ENCODE measurements around the gene NAXD.
"Not testable (repeated sequence)": the region's sequence is repeated elsewhere in the genome, so short reads cannot be mapped to it uniquely, and the experiment has no call there.

The NAXD gene

DNA sequence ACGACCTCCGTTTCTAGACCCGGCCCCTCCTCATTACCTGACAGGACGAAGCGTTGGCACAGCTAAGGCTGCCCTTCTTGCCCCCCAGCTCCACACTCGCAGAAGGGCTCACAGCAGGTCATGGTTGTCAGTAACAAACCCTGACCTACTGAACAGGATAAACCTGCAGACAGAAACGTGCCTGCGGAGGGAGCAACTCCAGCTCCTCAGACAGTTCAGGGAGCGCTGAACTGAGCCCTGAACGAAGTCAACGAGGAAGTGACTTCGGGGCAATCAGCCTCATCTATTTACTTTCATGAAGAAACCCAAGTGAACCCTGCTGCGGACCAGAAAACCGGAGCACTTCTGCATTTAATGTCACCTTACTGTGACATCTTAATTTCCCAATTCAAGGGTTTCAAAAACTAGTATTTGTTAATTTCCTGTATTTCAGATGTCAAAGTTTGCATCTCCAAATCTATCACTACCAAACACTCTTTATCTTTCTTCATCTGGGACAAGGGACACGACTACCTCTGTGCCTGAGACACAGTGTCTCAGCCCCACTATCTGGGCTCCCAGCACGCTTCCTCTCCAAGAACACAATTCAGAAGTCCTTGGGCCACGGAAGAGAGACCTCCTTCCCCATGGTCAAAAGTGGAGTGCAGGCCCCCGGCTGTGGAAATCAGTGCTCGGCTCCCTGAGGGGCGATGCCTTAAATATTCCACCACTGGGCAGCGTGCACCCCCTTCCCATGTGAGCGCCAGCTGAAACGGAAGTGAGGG lies 50.3 kb downstream of the NAXD start:
- Histone ChIP-seq H3K79me2 (ENCODE audit: insufficient read depth, low read depth) (no peaks in the 10 kb centered on the region), H3K4me2 (no peak overlapping the region), H3K27me3 (ENCODE audit: insufficient read depth, low read depth) (no peaks in the 10 kb centered on the region), H4K20me1 (ENCODE audit: insufficient read depth) (no peaks in the 10 kb centered on the region), H3K4me1 (ENCODE audit: low read depth, poor library complexity, severe bottlenecking) (no peaks in the 10 kb centered on the region), H3K27ac (no peak overlapping the region), H2AFZ (ENCODE audit: low read depth) (no peak overlapping the region), H3K9ac (no peak overlapping the region), H3K4me3 (IDR thresholded peaks at IDR 0.05; ENCODE audit: insufficient read depth, low read depth, low read length) (no peak overlapping the region), H3K36me3 (ENCODE audit: insufficient read depth) (no peaks in the 10 kb centered on the region)
- TF ChIP-seq CTCF (conservative IDR thresholded peaks at IDR 0.05; ENCODE audit: low read depth, low read length), result no peak

DNA sequence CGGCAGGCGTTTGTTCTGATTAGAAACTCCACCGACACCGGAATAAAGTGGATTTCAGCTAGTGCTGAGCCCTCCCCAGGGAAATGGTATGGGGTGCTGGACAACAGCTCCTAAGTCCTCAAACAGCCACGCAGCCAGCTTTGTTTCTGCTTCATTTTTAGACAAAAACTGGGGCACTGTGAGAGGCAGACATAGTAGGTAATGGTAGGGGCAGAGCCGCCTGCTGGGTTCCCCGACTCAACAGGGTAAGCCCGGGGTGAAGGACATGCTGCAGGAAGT lies 50.8 kb downstream of the NAXD start:
- Histone ChIP-seq H3K36me3 (ENCODE audit: insufficient read depth) (no peaks in the 10 kb centered on the region), H3K4me3 (IDR thresholded peaks at IDR 0.05; ENCODE audit: insufficient read depth, low read depth, low read length) (no peak overlapping the region), H3K4me1 (ENCODE audit: low read depth, poor library complexity, severe bottlenecking) (no peaks in the 10 kb centered on the region), H2AFZ (ENCODE audit: low read depth) (no peak overlapping the region), H3K27me3 (ENCODE audit: insufficient read depth, low read depth) (no peaks in the 10 kb centered on the region), H3K4me2 (no peak overlapping the region), H3K9ac (no peak overlapping the region), H4K20me1 (ENCODE audit: insufficient read depth) (no peaks in the 10 kb centered on the region), H3K79me2 (ENCODE audit: insufficient read depth, low read depth) (no peaks in the 10 kb centered on the region), H3K27ac (no peak overlapping the region)
- TF ChIP-seq CTCF (conservative IDR thresholded peaks at IDR 0.05; ENCODE audit: low read depth, low read length), result no peak

DNA sequence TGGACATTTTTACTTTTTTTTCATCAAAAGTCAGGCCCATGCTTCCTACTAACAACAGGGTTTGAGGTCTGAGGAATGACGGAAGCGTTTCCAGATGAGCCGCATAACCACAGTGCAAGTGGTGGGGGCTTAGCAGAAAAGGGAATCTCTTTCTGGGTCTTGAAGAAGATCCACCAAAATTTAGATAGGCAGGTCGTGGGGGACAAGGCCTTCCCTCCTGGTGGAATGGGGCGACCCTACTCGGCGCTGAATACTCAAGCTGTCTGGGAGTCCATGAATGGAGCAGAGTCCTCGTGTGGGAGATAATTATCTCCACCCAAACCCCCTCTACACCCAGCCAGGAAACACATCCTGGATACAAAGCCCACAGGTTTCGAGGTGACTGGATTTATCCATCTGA lies 53.7 kb downstream of the NAXD start:
- Histone ChIP-seq H4K20me1 (ENCODE audit: insufficient read depth) (no peaks in the 10 kb centered on the region), H3K79me2 (ENCODE audit: insufficient read depth, low read depth) (no peaks in the 10 kb centered on the region), H3K9ac (no peak overlapping the region), H3K4me3 (IDR thresholded peaks at IDR 0.05; ENCODE audit: insufficient read depth, low read depth, low read length) (no peak overlapping the region), H3K4me2 (no peak overlapping the region), H3K27ac (no peak overlapping the region), H3K4me1 (ENCODE audit: low read depth, poor library complexity, severe bottlenecking) (no peaks in the 10 kb centered on the region), H2AFZ (ENCODE audit: low read depth) (no peak overlapping the region), H3K36me3 (ENCODE audit: insufficient read depth) (no peaks in the 10 kb centered on the region), H3K27me3 (ENCODE audit: insufficient read depth, low read depth) (no peaks in the 10 kb centered on the region)
- no peak for TF ChIP-seq CTCF (conservative IDR thresholded peaks at IDR 0.05; ENCODE audit: low read depth, low read length)

DNA sequence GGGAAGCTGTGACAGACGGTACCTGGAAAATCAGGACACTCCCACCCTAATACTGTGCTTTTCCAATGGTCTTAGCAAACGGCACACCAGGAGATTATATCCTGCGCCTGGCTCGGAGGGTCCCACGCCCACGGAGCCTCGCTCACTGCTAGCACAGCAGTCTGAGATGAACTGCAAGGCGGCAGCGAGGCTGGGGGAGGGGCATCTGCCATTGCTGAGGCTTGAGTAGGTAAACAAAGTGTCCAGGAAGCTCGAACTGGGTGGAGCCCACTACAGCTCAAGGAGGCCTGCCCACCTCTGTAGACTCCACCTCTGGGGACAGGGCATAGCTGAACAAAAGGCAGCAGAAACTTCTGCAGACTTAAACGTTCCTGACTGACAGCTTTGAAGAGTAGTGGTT lies 54.5 kb downstream of the NAXD start:
- H4K20me1 ChIP-seq (ENCODE audit: insufficient read depth); H3K27me3 ChIP-seq (ENCODE audit: insufficient read depth, low read depth); H3K4me2 ChIP-seq; H3K4me1 ChIP-seq (ENCODE audit: low read depth, poor library complexity, severe bottlenecking); H3K79me2 ChIP-seq (ENCODE audit: insufficient read depth, low read depth); H2AFZ ChIP-seq (ENCODE audit: low read depth); H3K27ac ChIP-seq; H3K36me3 ChIP-seq (ENCODE audit: insufficient read depth); H3K9ac ChIP-seq; H3K4me3 ChIP-seq (IDR thresholded peaks at IDR 0.05; ENCODE audit: insufficient read depth, low read depth, low read length): not testable (repeated sequence)
